GM23338 (cell line): Measurements from ENCODE around the gene RGCC. TPM values are rescaled to one million over a fixed set of nuclear protein-coding genes. Genes with fewer than 3 reads are reported as not detected.

Source experiments
- ATAC-seq: fragments of 200-7000 bp; cut with Tn5 transposase; 3 replicates; pipeline ENCODE4 v1.9.1; 2020
- DNase-seq: peaks from one replicate; pipeline ENCODE4 v3.0.0-alpha.2; 2015; ENCODE audit warnings: low spot score
- H2AFZ ChIP-seq: fragments of 200-600 bp; sonication (generic); 2 replicates; pipeline ENCODE4 v1.8.0; 2016; ENCODE audit warnings: antibody characterized with exemption, mild to moderate bottlenecking, moderate library complexity
- H3F3A ChIP-seq: fragments of 200-600 bp; sonication (generic); replicated peaks from 2 replicates; pipeline ENCODE4 v1.8.0; 2017; ENCODE audit warnings: antibody characterized with exemption, mixed run types, low read depth
- H3K27ac ChIP-seq: fragments of 200-600 bp; sonication (generic); 2 replicates; pipeline ENCODE4 v1.6.1; 2016; ENCODE audit warnings: low read depth
- H3K27me3 ChIP-seq: fragments of 200-600 bp; sonication (generic); 2 replicates; pipeline ENCODE4 v1.8.0; 2016; ENCODE audit warnings: mild to moderate bottlenecking, mixed run types, moderate library complexity; ENCODE audit not compliant: insufficient read depth
- H3K36me3 ChIP-seq: fragments of 200-600 bp; sonication (generic); 2 replicates; pipeline ENCODE4 v1.8.0; 2016; ENCODE audit warnings: mild to moderate bottlenecking; ENCODE audit not compliant: insufficient read depth
- H3K4me1 ChIP-seq: fragments of 200-600 bp; sonication (generic); 2 replicates; pipeline ENCODE4 v1.8.0; 2016; ENCODE audit warnings: mild to moderate bottlenecking, moderate library complexity; ENCODE audit not compliant: insufficient read depth
- H3K4me2 ChIP-seq: fragments of 200-600 bp; sonication (generic); 2 replicates; pipeline ENCODE4 v1.7.1; 2017; ENCODE audit warnings: mixed run types
- H3K4me3 ChIP-seq: fragments of 200-600 bp; sonication (generic); 2 replicates; pipeline ENCODE4 v1.6.1; 2016; ENCODE audit warnings: mixed run types
- H3K79me2 ChIP-seq: fragments of 200-600 bp; sonication (generic); replicated peaks from 2 replicates; pipeline ENCODE4 v1.8.0; 2017; ENCODE audit warnings: mild to moderate bottlenecking; ENCODE audit not compliant: insufficient read depth
- H3K9me2 ChIP-seq: fragments of 200-600 bp; sonication (generic); 2 replicates; pipeline ENCODE4 v1.8.0; 2017; ENCODE audit not compliant: insufficient read depth
- H4K20me1 ChIP-seq: fragments of 200-600 bp; sonication (generic); replicated peaks from 2 replicates; pipeline ENCODE4 v1.8.0; 2017; ENCODE audit warnings: mild to moderate bottlenecking; ENCODE audit not compliant: insufficient read depth
- H3K27ac Mint-ChIP-seq: 2 replicates; pipeline ENCODE4 v1.8.0; 2020; ENCODE audit warnings: inconsistent platforms, mild to moderate bottlenecking, moderate library complexity, mixed read lengths
- H3K27me3 Mint-ChIP-seq: 3 replicates; pipeline ENCODE4 v1.8.0; 2022; ENCODE audit warnings: low read depth, mild to moderate bottlenecking, moderate library complexity, mixed read lengths, inconsistent platforms; ENCODE audit not compliant: insufficient read depth, poor library complexity
- H3K36me3 Mint-ChIP-seq: 3 replicates; pipeline ENCODE4 v1.8.0; 2021; ENCODE audit warnings: low read depth, mild to moderate bottlenecking, inconsistent platforms, moderate library complexity, mixed read lengths
- H3K4me1 Mint-ChIP-seq: 3 replicates; pipeline ENCODE4 v1.8.0; 2020; ENCODE audit warnings: mild to moderate bottlenecking, inconsistent platforms, mixed read lengths
- H3K4me3 Mint-ChIP-seq: 3 replicates; pipeline ENCODE4 v1.8.0; 2021; ENCODE audit warnings: moderate library complexity, mild to moderate bottlenecking, inconsistent platforms, mixed read lengths
- H3K9me3 Mint-ChIP-seq: 3 replicates; pipeline ENCODE4 v1.8.0; 2020; ENCODE audit warnings: moderate library complexity, mild to moderate bottlenecking, inconsistent platforms, mixed read lengths
- CREB1 ChIP-seq: fragments of 250-450 bp; sonication (Bioruptor Pico); IDR thresholded peaks from 2 replicates; pipeline ENCODE4 v1.5.0; 2020; ENCODE audit warnings: low read depth, mild to moderate bottlenecking, moderate library complexity
- CTCF ChIP-seq, 2 experiments: fragments of 200-600 bp in 1 of 2; sonication (generic) in 1 of 2; conservative IDR thresholded peaks; 2 replicates each; pipeline versions ENCODE4 v1.5.1 to v1.6.1; 2016 to 2017; ENCODE audit warnings: antibody characterized with exemption in 2 of 2, low read depth in 2 of 2, mild to moderate bottlenecking in 2 of 2, moderate library complexity in 1 of 2
- EZH2 ChIP-seq: fragments of 200-600 bp; sonication (generic); IDR thresholded peaks from one replicate; pipeline ENCODE4 v1.8.0; 2017; ENCODE audit warnings: antibody characterized with exemption, mild to moderate bottlenecking, low read depth; ENCODE audit not compliant: unreplicated experiment
- EZH2phosphoT487 ChIP-seq: fragments of 200-600 bp; sonication (generic); IDR thresholded peaks from one replicate; pipeline ENCODE4 v1.8.1; 2018; ENCODE audit warnings: antibody characterized with exemption; ENCODE audit not compliant: unreplicated experiment
- JUNB ChIP-seq: IDR thresholded peaks from one replicate; pipeline ENCODE4 v1.6.1; 2016; ENCODE audit warnings: antibody characterized with exemption; ENCODE audit not compliant: unreplicated experiment
- NANOG ChIP-seq: IDR thresholded peaks from 2 replicates; pipeline ENCODE4 v1.6.1; 2016; ENCODE audit warnings: antibody characterized with exemption, borderline replicate concordance
- POLR2AphosphoS5 ChIP-seq: IDR thresholded peaks from 2 replicates; pipeline ENCODE4 v1.6.1; 2016; ENCODE audit warnings: antibody characterized with exemption, low read depth
- REST ChIP-seq: IDR thresholded peaks from one replicate; pipeline ENCODE4 v1.6.1; 2018; ENCODE audit warnings: antibody characterized with exemption; ENCODE audit not compliant: unreplicated experiment
- STAT1 ChIP-seq: IDR thresholded peaks from one replicate; pipeline ENCODE4 v1.6.1; 2016; ENCODE audit warnings: antibody characterized with exemption; ENCODE audit not compliant: unreplicated experiment
- ZNF114 ChIP-seq: fragments of 250-450 bp; sonication (Bioruptor Pico); IDR thresholded peaks from 2 replicates; pipeline ENCODE4 v1.5.0; 2020; ENCODE audit warnings: mild to moderate bottlenecking, moderate library complexity
- ZNF331 ChIP-seq: fragments of 250-450 bp; sonication (Bioruptor Pico); IDR thresholded peaks from 2 replicates; pipeline ENCODE4 v1.5.0; 2020; ENCODE audit warnings: low read depth, mild to moderate bottlenecking, moderate library complexity
- polyA plus RNA-seq: library from polyadenylated mRNA; unstranded; fragments of >200 nt; fragmentation: Nextera tagmentation; extraction: Ambion mirVana; gene quantifications from 2 replicates; pipeline ENCODE4 v1.2.1, GENCODE V29; 2016
- total RNA-seq: library from RNA; depleted of rRNA; stranded (reverse); fragments of >200 nt; shearing (Covaris generic); gene quantifications from 2 replicates; pipeline ENCODE4 v1.2.3, GENCODE V29; 2014
- TF ChIP-seq, protein P1 (sequence below): IDR thresholded peaks from 2 replicates; pipeline ENCODE4 v1.6.1; 2016; ENCODE audit warnings: antibody characterized with exemption

Gene RGCC
- total and polyA plus RNA-seq, 2 experiments from 2014 or later: 0.65 to 0.66 TPM

- no peak for TF ChIP-seq CTCF (conservative IDR thresholded peaks at IDR 0.05; ENCODE audit: low read depth in 2 of 2)
Measured at GRCh38 chr13:41454170-41454569, 3.2 kb upstream of the RGCC start (continued).

- Histone ChIP-seq H3K27me3 (peaks cover 69% of the 10 kb centered on the region), H3K4me2 (no peak overlapping the region), H2AFZ (0 out of 2 replicates have a peak overlapping the region, but pooled peaks have one; percentile 59), H4K20me1 (no peaks in the 10 kb centered on the region), H3K36me3 (no peaks in the 10 kb centered on the region), H3K9me2 (no peaks in the 10 kb centered on the region), H3K4me3 (peak overlapping the region; percentile 71; the same call in 1 of the 2 replicates), H3K27ac (no peak overlapping the region), H3K4me1 (no peaks in the 10 kb centered on the region), H3K79me2 (no peaks in the 10 kb centered on the region), H3F3A (0 out of 2 replicates have a peak, but pooled peaks cover 5% of the 10 kb centered on the region)
- Mint-ChIP-seq H3K4me3 (peak overlapping the region; percentile 66; the same call in 2 of the 3 replicates), H3K36me3 (no peaks in the 10 kb centered on the region; the same call in 2 of the 3 replicates), H3K4me1 (peaks cover 4% of the 10 kb centered on the region; the same call in 1 of the 3 replicates), H3K27me3 (peaks cover 48% of the 10 kb centered on the region), H3K27ac (no peak overlapping the region), H3K9me3 (peaks cover 8% of the 10 kb centered on the region; the same call in 1 of the 3 replicates)
- DNase-seq (peak; percentile 14), ATAC-seq (no peak)
- TF ChIP-seq EZH2 (no peak), JUNB (no peak), CREB1 (CRISPR knock-in tag) (no peak), REST (no peak), ZNF114 (no peak), NANOG (no peak), STAT1 (no peak), CTCF (conservative IDR thresholded peaks at IDR 0.05; ENCODE audit: low read depth in 2 of 2) (no peak), POLR2AphosphoS5 (no peak), ZNF331 (CRISPR knock-in tag) (no peak), EZH2phosphoT487 (no peak)
- TF ChIP-seq, protein P1, sequence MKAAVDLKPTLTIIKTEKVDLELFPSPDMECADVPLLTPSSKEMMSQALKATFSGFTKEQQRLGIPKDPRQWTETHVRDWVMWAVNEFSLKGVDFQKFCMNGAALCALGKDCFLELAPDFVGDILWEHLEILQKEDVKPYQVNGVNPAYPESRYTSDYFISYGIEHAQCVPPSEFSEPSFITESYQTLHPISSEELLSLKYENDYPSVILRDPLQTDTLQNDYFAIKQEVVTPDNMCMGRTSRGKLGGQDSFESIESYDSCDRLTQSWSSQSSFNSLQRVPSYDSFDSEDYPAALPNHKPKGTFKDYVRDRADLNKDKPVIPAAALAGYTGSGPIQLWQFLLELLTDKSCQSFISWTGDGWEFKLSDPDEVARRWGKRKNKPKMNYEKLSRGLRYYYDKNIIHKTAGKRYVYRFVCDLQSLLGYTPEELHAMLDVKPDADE: no peak
Measured at GRCh38 chr13:41455725-41456419, 1.5 kb upstream of the RGCC start.
